ENCODE results near the gene ASPA.

Gene ASPA

DNA sequence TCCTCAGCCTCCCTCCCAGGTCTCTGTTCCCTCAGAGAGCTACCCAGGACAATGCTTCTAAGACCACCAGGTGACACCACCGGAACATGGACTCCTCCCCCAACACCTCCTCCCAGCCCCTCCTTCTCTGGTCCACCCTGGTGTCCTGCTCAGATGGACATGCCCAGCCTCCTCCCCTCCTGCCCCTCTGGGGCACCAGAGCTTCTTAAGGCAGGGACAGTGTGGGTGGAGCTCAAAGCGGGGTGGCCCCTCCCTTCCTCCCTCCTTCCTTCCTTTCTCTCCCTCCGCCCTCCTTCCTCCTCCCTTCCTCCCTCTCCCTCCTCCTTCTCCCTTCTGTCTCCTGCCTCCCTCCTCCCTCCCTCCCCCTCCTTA, 59.1 kb downstream of the ASPA start:
- DNase-seq (ENCODE audit: low read depth in 2 of 2): no peak

DNA sequence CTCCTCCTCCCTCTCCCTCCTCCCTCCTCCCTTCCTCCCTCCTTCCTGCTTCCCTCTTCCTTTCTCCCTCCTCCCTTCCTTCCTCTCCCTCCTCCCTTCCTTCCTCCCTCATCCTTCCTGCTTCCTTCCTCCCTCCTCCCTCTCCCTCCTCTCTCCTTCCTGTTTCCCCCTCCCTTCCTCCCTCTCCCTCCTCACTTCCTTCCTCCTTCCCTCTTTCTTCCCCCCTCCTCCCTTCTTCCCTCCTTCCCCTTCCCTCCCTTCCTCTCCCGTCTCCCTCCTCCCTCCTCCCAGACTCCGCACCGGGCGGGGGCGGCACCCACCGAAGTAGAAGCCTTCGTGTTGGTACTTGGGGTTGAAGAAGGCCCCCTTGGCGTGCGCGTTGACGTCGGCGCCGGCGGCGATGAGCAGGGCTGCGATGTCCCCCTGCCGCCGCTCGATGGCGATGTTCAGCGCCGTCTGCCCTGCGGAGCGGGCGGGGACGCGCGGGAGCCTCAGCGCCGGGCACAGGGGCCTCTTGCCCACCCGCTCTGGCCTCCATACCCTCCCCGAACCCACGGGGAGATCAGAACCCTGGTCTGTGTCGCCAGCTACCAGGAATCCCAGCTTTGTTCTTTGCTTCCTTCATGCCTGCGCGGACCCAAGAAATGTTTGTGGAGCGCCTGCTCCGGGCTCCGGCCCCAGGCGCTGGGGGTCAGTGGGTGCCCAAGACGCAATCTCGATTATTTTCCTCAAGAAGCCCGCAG, 59.6 kb downstream of the ASPA start:
- peak in 1 of 2 donors; percentile 45 for DNase-seq (ENCODE audit: low read depth in 2 of 2)

DNA sequence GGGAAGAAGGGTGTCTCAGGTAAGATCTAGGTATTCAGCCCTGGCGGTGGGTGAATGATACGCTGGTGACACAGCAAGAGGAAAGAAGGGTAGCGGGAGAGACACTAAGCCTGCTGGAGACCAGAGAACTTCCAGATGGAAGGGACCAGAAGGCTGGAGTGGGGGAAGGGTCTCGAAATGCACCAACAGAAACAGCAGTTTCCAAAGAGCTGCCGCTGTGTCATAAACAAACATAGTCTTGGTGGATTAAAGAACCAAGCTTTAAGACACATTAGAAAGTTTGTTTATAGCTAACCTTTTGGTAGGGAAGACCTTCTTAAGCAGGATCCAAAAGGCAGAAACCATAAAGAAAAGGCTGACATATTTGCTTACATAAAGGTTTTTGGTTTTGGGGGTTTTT, 60.9 kb downstream of the ASPA start:
- no peak for DNase-seq (ENCODE audit: low read depth in 2 of 2)

DNA sequence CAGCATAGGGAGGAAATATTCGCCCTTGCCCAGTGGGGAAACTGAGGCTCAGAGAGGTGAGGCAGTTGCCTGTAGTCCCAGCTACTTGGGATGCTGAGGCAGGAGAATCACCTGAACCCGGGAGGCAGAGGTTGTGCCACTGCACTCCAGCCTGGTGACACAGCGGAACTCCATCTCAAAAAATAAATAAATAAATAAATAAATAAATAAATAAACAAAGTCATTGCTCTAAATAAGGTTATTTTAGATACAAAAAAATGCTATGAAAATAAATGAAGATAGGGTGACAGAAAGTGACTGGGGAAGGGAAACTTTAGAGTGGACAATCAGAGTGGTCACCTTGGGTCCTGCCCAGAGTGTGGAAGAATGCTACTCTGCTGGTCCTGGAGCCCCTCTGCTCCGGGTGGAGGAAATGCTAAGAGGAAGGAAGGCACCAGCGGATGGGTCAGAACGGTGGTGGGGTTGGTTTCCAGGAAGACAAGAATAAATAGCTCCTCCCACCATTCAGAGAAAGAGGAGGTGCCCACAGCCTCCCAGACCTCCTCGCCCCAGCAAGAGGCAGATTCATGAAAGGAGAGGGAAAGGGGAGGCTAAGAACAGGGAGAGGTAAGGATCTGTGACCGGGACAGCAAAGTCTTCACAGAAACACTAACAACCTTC, 64.2 kb downstream of the ASPA start:
- DNase-seq (ENCODE audit: low read depth in 2 of 2): no peak

DNA sequence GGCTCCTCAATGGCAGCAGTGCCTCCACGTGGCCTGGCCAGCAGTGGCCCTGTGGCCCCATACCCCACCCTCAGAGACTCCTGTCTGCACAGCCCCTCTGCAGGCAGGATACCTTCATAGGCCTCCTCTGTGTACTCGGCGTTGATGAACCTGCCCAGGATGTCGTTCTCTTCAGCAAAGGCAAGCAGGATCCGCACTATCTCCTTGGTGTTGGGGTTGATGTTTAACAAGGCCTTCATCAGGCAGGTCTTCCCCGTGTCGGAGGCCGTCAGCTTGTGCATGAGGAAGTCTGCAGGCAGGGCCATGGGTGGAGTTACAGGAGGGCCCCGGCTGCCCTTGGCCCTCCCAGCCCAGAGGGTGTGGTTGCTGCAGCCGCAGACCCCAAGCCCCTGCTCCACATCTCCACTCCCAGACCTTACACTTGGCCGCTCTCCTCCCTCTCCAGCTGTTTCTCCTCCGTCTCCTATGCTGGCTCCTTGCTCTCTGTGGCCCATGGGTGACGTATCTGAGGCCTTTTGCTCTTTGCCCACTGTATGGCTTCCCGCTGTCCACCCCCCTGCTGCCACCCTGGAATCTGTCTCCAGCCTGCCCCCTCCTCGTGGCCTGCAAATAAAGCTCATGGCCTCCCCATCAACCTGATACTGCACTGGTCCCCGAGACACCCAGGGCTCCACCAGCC, 66.8 kb downstream of the ASPA start:
- no peak for DNase-seq (ENCODE audit: low read depth in 2 of 2)

DNA sequence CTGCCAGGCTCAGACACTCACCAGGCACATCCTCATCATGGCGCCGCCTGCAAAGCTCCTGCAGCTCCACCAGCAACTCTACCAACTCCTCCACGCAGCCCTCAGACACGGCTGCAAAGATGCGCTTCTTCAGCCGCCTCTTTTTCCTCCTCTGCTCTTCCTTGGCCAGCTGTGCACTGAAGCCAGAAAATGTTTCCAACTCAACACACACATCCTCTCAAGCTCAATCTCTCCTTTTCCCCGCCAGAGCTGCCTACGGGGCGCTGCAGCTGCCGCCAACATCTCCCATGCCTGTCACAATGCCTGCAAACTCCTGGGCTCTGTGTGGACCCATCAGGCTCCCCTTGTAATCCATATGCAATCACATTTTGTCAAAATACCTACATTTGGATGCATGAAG, 67.7 kb downstream of the ASPA start:
- DNase-seq (ENCODE audit: low read depth in 2 of 2): no peak

DNA sequence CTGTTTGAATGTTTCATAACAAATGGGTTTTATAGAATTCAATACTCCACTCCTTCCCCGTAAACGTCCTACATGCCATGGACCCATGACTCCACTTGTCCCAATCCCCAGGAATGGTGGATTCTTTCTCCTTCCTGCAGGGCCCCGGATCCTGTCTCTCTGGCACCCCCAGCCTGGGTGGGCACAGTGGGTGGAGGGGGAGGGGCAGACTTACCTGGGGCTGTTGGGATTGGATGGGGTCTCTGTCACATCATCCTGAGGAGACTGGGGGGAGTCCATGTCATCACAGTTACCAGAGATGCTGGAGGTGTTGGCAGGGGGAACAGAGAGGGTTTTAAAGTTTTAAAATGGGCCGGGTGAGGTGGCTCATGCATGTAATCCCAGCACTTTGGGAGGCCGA, 68.6 kb downstream of the ASPA start:
- no peak for DNase-seq (ENCODE audit: low read depth in 2 of 2)

DNA sequence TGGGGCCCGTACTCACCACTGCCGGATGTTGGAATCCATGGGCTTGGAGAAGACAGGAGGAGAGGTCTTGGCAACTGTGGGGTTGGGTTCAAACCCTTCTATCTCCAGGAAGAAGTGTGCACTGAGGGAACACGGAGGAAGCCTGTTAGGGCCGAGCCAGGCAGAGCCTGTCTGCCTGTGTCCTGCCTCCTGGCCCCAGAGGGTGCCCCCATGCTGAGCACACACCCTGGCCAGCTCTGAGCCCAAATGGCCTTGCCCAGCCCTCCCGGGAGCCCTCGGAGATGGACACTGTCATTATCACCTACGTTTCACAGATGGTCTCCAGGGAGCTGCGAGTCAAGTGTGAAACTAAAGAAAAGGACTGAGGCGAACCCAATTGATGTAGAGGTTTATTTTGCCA, 69.4 kb downstream of the ASPA start:
- no peak for DNase-seq (ENCODE audit: low read depth in 2 of 2)

DNA sequence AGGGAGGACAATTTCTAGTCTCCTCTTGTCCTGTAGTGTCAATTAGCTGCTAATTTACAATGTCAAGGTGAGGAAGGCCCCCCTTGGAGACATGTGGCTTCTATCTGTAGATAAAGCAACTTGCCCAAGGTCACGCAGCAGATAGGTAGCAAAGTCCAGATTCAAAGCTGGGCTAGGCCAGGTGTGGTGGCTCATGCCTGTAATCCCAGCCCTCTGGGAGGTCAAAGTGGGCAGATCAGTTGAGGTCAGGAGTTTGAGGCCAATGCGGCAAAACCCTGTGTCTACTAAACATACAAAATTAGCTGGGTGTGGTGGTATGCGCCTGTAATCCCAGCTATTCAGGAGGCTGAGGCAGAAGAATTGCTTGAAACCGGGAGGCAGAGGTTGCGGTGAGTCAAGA, 70.7 kb downstream of the ASPA start:
- DNase-seq (ENCODE audit: low read depth in 2 of 2): no peak

DNA sequence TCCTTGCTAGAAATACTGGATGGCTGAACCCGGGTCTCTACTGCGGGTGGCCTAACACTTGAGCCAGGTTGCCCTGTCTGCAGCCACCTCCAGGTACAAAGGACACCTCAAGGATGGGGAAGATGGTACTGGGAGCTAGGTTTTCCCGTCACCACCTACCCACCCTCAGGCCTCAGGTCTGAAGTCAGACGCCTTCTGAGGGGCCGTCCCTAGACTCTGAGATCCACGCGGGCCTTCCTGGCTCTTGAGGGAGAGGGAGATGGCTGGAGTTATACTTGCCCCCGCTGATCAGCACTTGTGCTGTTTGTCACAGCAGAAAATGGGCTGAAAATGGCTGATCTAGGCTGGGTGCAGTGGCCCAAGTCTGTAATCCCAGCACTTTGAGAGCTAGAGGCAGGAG, 71.2 kb downstream of the ASPA start:
- no peak for DNase-seq (ENCODE audit: low read depth in 2 of 2)

DNA sequence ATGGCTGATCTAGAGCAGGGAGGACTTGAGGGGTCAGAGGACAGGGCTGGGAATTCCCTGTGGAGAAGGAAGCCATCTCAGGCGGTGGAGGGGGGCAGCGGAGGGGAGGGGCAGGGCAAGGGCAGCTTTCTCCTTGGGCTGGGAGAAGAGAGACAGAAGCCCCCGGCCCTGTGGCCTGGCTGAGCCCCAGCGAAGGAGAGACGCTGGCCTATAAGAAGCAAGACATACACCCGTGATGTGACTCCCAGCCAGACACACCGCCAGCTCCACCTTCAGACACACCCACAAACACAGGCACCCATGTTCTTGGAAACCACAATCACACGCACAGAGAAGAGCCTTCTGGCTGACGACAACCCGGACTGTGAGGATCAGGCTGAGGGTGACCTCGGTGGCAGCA, 71.8 kb downstream of the ASPA start:
- DNase-seq (ENCODE audit: low read depth in 2 of 2): no peak

DNA sequence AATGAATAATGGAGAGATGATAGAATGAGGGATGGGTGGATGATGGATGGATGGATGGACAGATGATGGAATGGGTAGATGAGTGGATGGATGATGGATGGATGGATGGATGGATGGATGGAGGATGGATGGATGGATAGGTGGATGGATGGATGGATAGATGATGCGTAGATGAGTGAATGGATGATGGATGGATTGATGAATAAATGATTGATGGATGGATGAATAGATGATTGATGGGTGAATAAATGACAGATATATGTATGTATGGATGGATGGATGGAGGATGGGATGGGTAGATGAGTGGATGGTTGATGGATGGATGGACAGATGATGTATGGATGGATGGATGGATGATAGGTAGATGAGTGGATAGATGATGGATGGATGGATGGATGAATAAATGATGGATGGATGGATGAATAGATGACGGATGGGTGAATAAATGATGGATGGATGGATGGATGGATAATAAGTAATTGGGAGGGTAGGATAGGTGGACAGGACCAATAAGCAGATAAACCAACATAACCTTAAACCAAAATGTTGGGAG, 73.9 kb downstream of the ASPA start:
- DNase-seq (ENCODE audit: low read depth in 2 of 2): no peak

DNA sequence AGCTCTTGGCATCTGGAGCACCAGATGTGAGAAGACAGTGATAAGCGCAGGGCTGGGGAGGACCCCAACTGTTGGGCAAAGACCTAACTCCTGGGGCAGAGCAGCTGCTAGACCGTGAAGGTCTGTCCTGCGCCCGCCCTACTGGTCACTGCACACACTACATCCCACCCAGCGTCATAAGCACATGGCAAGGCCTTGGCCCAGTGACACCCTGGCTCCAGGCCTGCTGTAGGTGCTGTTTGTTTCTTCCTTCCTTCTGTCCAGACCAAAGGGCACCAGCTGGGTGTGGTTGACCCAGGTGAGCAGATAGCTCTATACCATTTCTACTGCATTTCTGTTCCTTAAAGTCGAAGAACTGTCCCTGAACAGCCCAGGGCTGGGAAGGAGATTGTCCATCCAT, 75.4 kb downstream of the ASPA start:
- DNase-seq (ENCODE audit: low read depth in 2 of 2): no peak

DNA sequence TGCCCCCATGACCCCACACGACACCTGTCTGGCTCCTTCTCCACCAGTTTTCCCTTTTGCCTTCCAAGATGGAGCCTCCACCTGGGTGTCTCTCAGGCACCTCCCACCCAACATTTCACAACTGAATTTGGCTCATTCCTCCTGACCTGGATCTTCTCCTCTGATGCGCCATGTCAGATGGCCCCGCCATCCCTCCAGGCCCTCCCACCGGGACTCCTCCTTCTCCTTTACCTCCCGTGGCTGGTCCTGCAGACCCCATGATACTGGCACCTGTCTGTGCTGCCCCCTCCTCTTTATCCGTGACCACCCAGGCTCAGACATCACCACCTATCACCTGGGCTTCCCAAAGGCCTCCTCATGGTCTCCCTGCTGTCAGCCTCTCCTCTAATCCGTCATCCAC, 77.1 kb downstream of the ASPA start:
- DNase-seq (ENCODE audit: low read depth in 2 of 2): no peak
